GM12874 (cell line): ENCODE measurements around the gene CHRNG.

Experiments used
- CTCF ChIP-seq: IDR thresholded peaks from 2 replicates; pipeline ENCODE4 v1.5.1; 2011; ENCODE audit warnings: low read depth, mild to moderate bottlenecking, control low read depth, low read length, moderate library complexity; ENCODE audit not compliant: insufficient read depth

The CHRNG gene

GRCh38 chr2:232493701-232494474 lies 45.6 kb upstream of the CHRNG start:
- TF ChIP-seq CTCF: no peak

GRCh38 chr2:232494542-232494941 lies 45.0 kb upstream of the CHRNG start:
- no peak for TF ChIP-seq CTCF

- TF ChIP-seq CTCF: no peak
Observed at GRCh38 chr2:232495292-232495691, 44.2 kb upstream of the CHRNG start.

- no peak for TF ChIP-seq CTCF
Observed at GRCh38 chr2:232496501-232497270, 42.8 kb upstream of the CHRNG start.

GRCh38 chr2:232497348-232497747 lies 42.1 kb upstream of the CHRNG start:
- TF ChIP-seq CTCF: no peak

DNA sequence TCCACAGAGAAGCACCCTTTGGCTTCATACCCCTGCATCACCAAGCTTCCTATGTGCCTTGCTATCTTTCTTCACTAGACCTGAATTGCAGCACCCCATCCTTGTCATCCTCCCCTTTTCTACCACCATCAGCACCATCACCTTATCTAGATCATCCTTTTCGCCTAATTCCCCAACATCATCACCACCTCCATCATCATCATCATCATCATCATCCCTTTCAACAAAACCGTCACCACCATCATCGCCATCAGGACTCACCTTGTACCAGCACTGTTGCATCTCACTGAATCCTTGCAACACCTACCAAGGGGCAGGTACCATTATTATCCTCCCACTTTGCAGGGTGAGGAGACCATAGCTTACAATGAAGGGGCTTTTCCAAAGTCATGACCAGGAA lies 41.0 kb upstream of the CHRNG start:
- no peak for TF ChIP-seq CTCF

DNA sequence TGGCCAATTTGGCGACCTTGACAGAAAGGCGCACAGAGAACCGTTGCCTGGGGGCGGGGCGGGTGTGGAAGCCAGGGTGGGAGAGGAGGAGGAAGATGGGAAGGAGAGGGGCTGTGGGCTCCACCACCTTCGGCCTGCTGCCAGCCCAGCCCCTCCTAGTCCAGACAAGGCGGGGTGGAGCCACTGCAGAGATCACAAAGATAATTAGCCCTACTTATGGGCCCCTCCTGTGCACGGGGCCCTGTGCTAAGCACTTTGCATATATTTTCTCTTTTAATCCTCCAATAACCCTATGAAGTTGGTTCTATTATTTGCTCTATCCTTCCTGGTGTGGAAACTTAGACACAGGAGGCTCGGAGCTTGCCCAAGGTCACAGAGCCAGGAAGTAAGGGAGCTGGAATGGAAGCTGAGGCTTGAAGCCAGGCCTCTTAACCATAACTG lies 38.1 kb upstream of the CHRNG start:
- TF ChIP-seq CTCF: no peak
